ENCODE results near the gene OPRD1.

DNA sequence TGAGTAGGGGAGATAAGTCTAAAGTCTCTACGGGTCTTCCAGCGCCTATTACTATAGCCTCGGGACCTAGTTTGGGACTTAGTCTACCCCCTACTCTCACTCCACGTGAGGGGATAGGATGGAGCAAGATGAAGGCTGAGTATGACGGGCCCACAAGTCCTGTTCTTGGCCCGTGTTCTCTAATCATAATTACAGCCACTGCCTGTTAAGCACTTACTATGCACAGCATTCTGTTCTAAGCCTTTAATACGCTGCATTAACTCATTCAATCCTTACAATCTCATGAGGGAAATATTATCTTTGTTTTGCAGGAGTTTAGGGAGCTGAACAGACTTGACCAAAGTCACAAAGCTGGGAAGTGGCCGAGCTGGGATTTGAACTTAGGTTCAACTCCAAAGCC is 78.5 kb downstream of the OPRD1 start:
- TF ChIP-seq, protein P1, sequence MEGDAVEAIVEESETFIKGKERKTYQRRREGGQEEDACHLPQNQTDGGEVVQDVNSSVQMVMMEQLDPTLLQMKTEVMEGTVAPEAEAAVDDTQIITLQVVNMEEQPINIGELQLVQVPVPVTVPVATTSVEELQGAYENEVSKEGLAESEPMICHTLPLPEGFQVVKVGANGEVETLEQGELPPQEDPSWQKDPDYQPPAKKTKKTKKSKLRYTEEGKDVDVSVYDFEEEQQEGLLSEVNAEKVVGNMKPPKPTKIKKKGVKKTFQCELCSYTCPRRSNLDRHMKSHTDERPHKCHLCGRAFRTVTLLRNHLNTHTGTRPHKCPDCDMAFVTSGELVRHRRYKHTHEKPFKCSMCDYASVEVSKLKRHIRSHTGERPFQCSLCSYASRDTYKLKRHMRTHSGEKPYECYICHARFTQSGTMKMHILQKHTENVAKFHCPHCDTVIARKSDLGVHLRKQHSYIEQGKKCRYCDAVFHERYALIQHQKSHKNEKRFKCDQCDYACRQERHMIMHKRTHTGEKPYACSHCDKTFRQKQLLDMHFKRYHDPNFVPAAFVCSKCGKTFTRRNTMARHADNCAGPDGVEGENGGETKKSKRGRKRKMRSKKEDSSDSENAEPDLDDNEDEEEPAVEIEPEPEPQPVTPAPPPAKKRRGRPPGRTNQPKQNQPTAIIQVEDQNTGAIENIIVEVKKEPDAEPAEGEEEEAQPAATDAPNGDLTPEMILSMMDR (IDR thresholded peaks at IDR 0.05), result no peak
- TF ChIP-seq POLR2A (IDR thresholded peaks at IDR 0.05), result no peak
- no peak for TF ChIP-seq EP300 (IDR thresholded peaks at IDR 0.05)
- TF ChIP-seq POLR2AphosphoS5 (IDR thresholded peaks at IDR 0.05), result no peak

Data from stomach (tissue), 4 donors.